ENCODE results near the gene OR1D5.

- TF ChIP-seq CTCF (IDR thresholded peaks at IDR 0.05) (no peak), POLR2A (IDR thresholded peaks at IDR 0.05) (no peak)
Observed at GRCh38 chr17:3017936-3018335, 45.5 kb downstream of the OR1D5 start.
